Testis (tissue), 3 donors: Measurements from ENCODE around the gene TMIE. TPM values are rescaled to one million over a fixed set of nuclear protein-coding genes. Genes with fewer than 3 reads are reported as not detected.

Source experiments
- DNase-seq: peaks from one replicate; pipeline ENCODE4 v3.0.0-alpha.2; 2019
- H3K27ac ChIP-seq, 2 donors: fragments of 200-600 bp; sonication (generic); one replicate each; pipeline ENCODE4 v1.5.1; 2019
- H3K27me3 ChIP-seq: fragments of 200-600 bp; sonication (generic); one replicate; pipeline ENCODE4 v1.5.1; 2019
- H3K36me3 ChIP-seq: fragments of 200-600 bp; sonication (generic); one replicate; pipeline ENCODE4 v1.5.1; 2017; ENCODE audit warnings: low read depth; ENCODE audit errors: missing control alignments
- H3K4me1 ChIP-seq: fragments of 200-600 bp; sonication (generic); one replicate; pipeline ENCODE4 v1.5.1; 2019
- H3K4me3 ChIP-seq, 2 donors: fragments of 200-600 bp; sonication (generic); one replicate each; pipeline ENCODE4 v1.5.1; 2017 to 2019
- H3K9me3 ChIP-seq: fragments of 200-600 bp; sonication (generic); one replicate; pipeline ENCODE4 v1.5.1; 2017
- POLR2A ChIP-seq: fragments of 450-650 bp; IDR thresholded peaks from one replicate; pipeline ENCODE4 v1.6.1; 2017; ENCODE audit warnings: antibody characterized with exemption, mild to moderate bottlenecking, moderate library complexity
- WGBS, 2 donors: methylation state at CpG; one replicate each; pipeline ENCODE4 v1.1.5; 2018; 5-methylcytosine and 5-hydroxymethylcytosine counted together
- intact Hi-C: fragments of 100-400 bp; cut with DNase I; formaldehyde crosslinking; loops from one replicate; pipeline ENCODE4 v1.15.1; 2023; ENCODE audit warnings: low total_unique reads
- polyA plus RNA-seq: library from polyadenylated mRNA; stranded (reverse); fragments of 350-450 nt; fragmentation: Illumina TruSeq; extraction: RNeasy Lipid Tissue Mini Kit (QIAGEN cat#74804); gene quantifications from one replicate; pipeline ENCODE4 v1.2.3, GENCODE V29; 2014; ENCODE audit warnings: low read depth, low replicate concordance; ENCODE audit not compliant: insufficient read depth
- total RNA-seq, 2 donors: library from RNA; depleted of rRNA; stranded (reverse); fragments of >200 nt; gene quantifications; one replicate each; pipeline ENCODE4 v1.2.3, GENCODE V29; 2016
- TF ChIP-seq, protein P1 (sequence below), 3 experiments: fragments of 450-650 bp in 2 of 3; fragments of 200-600 bp in 1 of 3; sonication (generic) in 1 of 3; IDR thresholded peaks; one replicate each; pipeline ENCODE4 v1.5.1; 2016 to 2019; ENCODE audit warnings: antibody characterized with exemption in 3 of 3, mild to moderate bottlenecking in 2 of 3, moderate library complexity in 1 of 3

The TMIE gene
- total and polyA plus RNA-seq, 3 donors from 2014 or later: 1.5 to 2.3 (median 1.8) TPM

DNA sequence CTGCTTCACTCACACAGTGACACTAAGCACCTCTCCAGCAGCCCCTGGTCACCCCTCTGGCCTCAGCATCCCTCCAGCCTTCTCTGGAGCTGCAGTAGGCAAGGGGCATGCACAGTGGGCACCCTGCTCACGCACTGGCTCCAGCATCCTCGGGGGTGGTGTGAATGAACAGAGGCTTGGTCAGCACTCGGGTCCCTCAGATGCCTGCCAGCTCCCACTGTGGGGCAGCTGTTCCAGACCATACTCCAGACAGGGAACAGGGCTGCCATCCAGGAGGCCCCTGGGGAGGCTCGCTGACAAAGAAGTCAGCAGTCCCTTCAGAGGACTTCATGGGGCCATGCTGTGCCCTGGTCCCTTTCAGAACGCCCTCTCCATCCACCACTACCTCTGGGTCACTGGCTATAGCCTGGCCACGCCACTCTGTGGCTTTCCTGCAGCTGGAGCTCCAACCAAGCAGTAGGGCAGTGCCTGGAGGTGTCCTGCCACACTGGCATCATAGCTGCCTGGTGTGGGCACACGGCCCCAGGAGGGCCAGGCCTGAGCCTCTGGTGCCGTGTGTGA is 34.1 kb upstream of the TMIE start:
- 90 to 100% methylated on average over 2 to 6 of the region's 8 CpGs for WGBS, 2 donors
- DNase-seq: no peak

DNA sequence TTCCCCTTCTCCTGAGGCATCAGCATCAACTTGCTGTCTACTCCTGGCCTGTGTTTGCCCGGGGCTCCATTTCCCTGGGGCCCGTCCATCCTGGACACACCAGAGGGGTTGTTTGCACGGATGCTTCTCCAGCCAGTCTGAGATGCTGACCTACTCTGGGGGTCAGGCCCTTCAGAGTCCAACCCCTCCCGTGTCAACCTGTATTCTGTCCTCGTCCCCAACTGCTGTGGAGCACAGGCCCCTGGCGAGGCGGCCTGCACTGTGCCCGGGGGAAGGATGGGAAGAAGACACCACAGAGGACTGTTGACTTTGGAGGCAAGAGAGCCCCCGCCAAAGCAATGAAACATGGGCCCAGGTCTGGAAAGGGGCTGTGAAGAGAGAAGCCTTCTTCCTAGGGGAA is 33.5 kb upstream of the TMIE start:
- intact Hi-C loops: no loop called here

More for the DNA sequence above, 34.1 kb upstream of the TMIE start:
- intact Hi-C loops: no loop called here
- Histone ChIP-seq H3K36me3 (no peaks in the 10 kb centered on the region), H3K9me3 (no peaks in the 10 kb centered on the region), H3K27me3 (no peaks in the 10 kb centered on the region), H3K4me1 (no peaks in the 10 kb centered on the region), H3K4me3 (no peak overlapping the region), H3K27ac (no peak overlapping the region)
- TF ChIP-seq, protein P1, sequence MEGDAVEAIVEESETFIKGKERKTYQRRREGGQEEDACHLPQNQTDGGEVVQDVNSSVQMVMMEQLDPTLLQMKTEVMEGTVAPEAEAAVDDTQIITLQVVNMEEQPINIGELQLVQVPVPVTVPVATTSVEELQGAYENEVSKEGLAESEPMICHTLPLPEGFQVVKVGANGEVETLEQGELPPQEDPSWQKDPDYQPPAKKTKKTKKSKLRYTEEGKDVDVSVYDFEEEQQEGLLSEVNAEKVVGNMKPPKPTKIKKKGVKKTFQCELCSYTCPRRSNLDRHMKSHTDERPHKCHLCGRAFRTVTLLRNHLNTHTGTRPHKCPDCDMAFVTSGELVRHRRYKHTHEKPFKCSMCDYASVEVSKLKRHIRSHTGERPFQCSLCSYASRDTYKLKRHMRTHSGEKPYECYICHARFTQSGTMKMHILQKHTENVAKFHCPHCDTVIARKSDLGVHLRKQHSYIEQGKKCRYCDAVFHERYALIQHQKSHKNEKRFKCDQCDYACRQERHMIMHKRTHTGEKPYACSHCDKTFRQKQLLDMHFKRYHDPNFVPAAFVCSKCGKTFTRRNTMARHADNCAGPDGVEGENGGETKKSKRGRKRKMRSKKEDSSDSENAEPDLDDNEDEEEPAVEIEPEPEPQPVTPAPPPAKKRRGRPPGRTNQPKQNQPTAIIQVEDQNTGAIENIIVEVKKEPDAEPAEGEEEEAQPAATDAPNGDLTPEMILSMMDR (IDR thresholded peaks at IDR 0.05): no peak
- no peak for TF ChIP-seq POLR2A

DNA sequence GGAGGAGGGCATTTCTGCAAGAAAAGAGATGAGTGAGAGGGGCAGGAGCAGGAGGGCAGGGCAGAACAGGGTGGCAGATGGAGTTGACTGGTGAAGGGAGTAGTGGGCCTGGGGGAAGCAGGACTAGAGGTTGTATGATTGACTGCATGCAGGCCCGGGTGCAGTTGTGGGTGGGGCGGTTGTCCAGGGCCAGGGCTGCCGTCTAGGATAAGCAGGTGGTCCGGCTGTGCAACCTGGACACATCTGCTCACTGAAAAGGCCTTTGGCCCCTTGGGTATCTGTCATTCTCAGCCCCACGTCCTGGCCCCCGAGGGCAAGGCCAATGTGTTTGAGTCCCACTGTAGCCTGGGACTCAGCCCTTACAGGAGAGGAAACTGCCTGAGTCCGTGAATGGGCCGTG is 33.1 kb upstream of the TMIE start:
- Histone ChIP-seq H3K4me3 (no peak overlapping the region), H3K27ac (no peak overlapping the region), H3K9me3 (no peaks in the 10 kb centered on the region), H3K36me3 (no peaks in the 10 kb centered on the region), H3K27me3 (no peaks in the 10 kb centered on the region), H3K4me1 (no peaks in the 10 kb centered on the region)
- no peak for DNase-seq
- WGBS, 2 donors: 72 to 73% methylated on average over 8 of the region's 8 CpGs
- intact Hi-C loops: no loop called here
- TF ChIP-seq POLR2A: no peak
- TF ChIP-seq, protein P1 (IDR thresholded peaks at IDR 0.05): no peak

More for the DNA sequence above, 33.5 kb upstream of the TMIE start:
- TF ChIP-seq, protein P1 (IDR thresholded peaks at IDR 0.05): no peak
- TF ChIP-seq POLR2A: no peak
- Histone ChIP-seq H3K27me3 (no peaks in the 10 kb centered on the region), H3K4me3 (no peak overlapping the region), H3K36me3 (no peaks in the 10 kb centered on the region), H3K27ac (no peak overlapping the region), H3K4me1 (no peaks in the 10 kb centered on the region), H3K9me3 (no peaks in the 10 kb centered on the region)
- 98% methylated on average over 9 of the region's 9 CpGs for WGBS, 2 donors
- DNase-seq: no peak

DNA sequence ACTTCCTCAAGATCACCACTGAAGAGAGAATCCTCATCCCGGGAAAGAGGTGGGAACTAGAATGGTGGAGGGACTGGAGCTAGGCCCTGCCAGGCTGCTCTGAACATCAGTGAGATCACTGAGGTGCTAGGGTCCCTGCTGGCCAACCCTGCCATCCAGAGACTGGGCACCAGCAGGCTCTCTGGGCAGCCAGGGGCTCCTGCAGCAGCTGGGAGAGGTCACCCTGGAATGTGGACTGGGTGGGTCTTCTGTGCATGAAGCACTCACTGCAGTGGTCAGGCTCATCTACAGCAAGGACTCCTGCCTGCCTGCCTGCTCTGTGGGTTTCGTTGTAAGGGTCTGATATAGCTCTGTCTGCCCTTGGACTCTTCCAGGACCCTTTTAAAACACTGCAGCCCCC is 32.6 kb upstream of the TMIE start:
- DNase-seq: no peak
- no peak for TF ChIP-seq POLR2A
- TF ChIP-seq, protein P1 (IDR thresholded peaks at IDR 0.05): no peak
- Histone ChIP-seq H3K4me3 (no peak overlapping the region), H3K36me3 (no peaks in the 10 kb centered on the region), H3K4me1 (no peaks in the 10 kb centered on the region), H3K9me3 (no peaks in the 10 kb centered on the region), H3K27ac (no peak overlapping the region), H3K27me3 (no peaks in the 10 kb centered on the region)
- 84 to 92% methylated on average over 2 of the region's 2 CpGs for WGBS, 2 donors
- intact Hi-C loops: no loop called here
